ENCODE data around the gene ILF2.
A peak's percentile ranks its signal among the peaks of the same experiment; 100 is the strongest.

ILF2 gene

GRCh38 chr1:153659656-153660055, 11.1 kb downstream of the ILF2 start:
- FAIRE-seq (no peak), DNase-seq (ENCODE audit: insufficient read length) (no peak)
- TF ChIP-seq TAF1 (IDR thresholded peaks at IDR 0.05; ENCODE audit: borderline replicate concordance, low read depth, low read length) (no peak), POLR2A (IDR thresholded peaks at IDR 0.05; ENCODE audit: low read depth, low read length) (no peak), POLR2AphosphoS5 (IDR thresholded peaks at IDR 0.05; ENCODE audit: low read depth, low read length) (no peak)

DNA sequence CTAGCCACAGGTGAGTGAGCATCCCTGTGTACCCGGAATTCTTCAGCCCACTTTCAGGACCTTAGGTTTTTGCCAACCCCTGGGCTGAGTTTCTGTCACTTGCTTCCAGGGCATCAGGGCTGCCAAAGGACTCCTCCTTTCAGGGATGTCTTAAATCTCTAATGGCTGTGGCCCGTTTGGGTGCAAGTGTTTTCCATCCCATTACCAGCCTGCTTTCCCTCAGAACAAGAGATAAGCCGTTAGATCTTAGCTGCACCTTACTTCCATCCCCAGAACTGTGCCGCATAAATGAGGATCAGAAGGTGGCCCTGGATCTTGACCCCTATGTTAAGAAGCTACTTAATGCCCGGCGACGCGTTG, 11.6 kb downstream of the ILF2 start:
- FAIRE-seq, result no peak
- no peak for TF ChIP-seq POLR2AphosphoS5 (IDR thresholded peaks at IDR 0.05; ENCODE audit: low read depth, low read length)
- no peak for TF ChIP-seq POLR2A (IDR thresholded peaks at IDR 0.05; ENCODE audit: low read depth, low read length)
- no peak for TF ChIP-seq TAF1 (IDR thresholded peaks at IDR 0.05; ENCODE audit: borderline replicate concordance, low read depth, low read length)
- DNase-seq (ENCODE audit: insufficient read length), result no peak

DNA sequence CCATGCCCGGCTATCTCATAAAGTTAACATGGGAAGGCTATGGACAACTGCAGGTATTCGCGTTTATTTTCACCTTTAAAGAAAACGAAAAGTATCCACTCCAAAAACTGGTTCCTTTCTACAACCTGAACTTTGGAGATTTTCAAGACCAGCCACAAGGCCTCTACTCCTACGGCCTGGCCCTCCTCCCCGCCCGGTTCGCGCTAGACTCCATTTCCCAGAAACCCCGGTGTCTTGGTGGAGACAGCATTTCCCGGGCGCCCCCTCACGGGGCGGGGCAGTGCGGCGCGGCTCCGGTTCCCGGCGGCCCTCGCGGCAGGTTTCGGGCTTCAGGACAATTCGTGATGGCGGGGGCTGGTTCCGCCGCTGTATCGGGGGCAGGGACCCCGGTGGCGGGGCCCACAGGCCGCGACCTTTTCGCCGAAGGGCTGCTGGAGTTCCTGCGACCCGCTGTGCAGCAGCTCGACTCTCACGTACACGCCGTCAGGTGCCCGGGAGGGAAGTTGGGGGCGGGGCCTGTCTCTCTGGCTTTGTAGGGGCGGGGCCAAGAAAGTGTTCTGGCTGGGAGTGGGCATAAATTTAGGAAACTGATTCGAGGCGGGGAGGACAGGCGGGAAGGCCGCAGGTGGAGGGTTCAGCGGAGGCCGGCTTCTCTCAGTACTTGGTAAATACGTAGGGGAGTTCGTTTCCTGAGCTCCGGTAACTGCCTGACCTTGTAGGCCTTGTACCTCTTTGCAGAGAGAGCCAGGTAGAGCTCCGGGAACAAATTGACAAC, 12.2 kb downstream of the ILF2 start, which contains the start of gene SNAPIN:
Gene SNAPIN (plus strand): TSS at position 304 of the 775 bp plus-strand sequence. CDS start 41 bp downstream, at position 345.
- TF ChIP-seq POLR2AphosphoS5 (IDR thresholded peaks at IDR 0.05; ENCODE audit: low read depth, low read length) (peak; percentile 72), POLR2A (IDR thresholded peaks at IDR 0.05; ENCODE audit: low read depth, low read length) (peak; percentile 84), TAF1 (IDR thresholded peaks at IDR 0.05; ENCODE audit: borderline replicate concordance, low read depth, low read length) (peak; percentile 60; the same call in 1 of the 2 replicates)
- peak; percentile 92 for DNase-seq (ENCODE audit: insufficient read length)
- FAIRE-seq, result peak; percentile 89

DNA sequence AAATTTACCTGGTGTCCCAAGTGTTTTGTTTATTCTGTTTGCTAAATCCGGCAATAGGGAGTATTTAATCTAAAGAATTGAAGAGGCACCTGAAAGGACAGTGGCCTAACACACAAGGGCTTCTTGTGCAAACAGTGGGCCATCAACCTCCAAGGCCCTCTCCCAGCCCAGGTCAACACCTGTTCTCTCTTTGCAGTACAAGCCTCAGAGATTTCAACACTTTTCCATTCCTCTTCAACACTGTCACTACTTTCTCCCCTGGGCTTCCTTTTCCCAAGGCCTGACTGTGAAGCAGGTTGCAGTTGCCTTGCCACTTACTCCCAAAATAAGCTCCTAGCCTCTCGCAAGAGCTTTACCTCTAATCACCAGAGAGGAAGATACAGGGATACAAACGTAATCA, 15.5 kb downstream of the ILF2 start:
- FAIRE-seq (no peak), DNase-seq (ENCODE audit: insufficient read length) (no peak)
- TF ChIP-seq POLR2AphosphoS5 (IDR thresholded peaks at IDR 0.05; ENCODE audit: low read depth, low read length), result no peak
- no peak for TF ChIP-seq POLR2A (IDR thresholded peaks at IDR 0.05; ENCODE audit: low read depth, low read length)
- no peak for TF ChIP-seq TAF1 (IDR thresholded peaks at IDR 0.05; ENCODE audit: borderline replicate concordance, low read depth, low read length)

DNA sequence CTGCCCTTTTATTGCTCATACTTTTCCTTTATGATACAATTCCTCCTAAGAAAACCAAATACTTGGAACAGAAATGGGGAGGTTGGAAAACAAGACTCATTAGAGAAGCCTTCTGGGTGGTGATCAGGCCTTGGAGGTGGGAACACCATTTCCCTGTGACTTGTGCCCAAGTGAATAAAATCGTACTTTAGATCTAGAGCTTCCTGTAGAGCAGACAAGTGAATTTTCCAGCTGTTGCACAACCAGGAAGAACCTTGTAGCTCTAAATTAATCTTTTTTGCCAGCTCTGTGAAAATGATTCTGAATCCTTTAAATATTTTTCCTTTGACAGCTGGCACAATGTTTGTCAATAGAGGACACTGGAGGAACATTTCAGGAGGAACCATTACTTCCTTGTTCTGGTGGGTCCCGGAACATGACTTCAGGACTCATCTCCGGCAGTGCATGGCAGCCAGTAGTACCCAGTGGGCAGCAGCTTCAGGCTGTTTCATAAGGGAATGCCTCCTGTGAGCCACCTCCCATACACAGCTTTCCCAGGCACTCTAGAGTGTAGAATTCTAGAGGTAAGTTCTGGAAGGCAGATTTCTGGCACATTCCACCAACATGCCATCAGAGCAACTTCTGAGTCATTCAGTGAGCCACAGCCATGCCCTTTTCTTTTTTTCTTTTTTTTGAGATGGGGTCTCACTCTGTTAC, 17.8 kb downstream of the ILF2 start:
- no peak for FAIRE-seq
- no peak for DNase-seq (ENCODE audit: insufficient read length)
- no peak for TF ChIP-seq POLR2AphosphoS5 (IDR thresholded peaks at IDR 0.05; ENCODE audit: low read depth, low read length)
- TF ChIP-seq POLR2A (IDR thresholded peaks at IDR 0.05; ENCODE audit: low read depth, low read length), result no peak
- TF ChIP-seq TAF1 (IDR thresholded peaks at IDR 0.05; ENCODE audit: borderline replicate concordance, low read depth, low read length), result no peak

DNA sequence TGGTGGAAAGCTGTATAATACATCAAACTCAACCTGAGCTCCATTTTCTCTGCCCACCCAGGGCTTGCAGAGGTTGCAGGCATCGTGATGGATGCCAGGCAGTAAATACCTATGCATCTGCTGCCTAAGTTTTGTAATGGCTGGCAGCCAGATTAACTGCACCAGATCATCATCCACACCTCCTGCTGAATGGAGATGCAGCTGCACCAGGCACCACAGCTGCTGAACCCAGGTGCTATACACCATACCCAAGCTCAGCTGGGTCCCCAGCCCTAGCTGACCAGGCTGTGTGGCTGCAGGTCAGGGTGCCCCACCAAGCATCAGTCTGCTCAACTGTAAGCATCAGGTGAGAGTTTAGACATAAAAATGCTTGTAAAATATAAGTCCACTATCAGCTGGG, 19.0 kb downstream of the ILF2 start:
- no peak for DNase-seq (ENCODE audit: insufficient read length)
- no peak for TF ChIP-seq POLR2AphosphoS5 (IDR thresholded peaks at IDR 0.05; ENCODE audit: low read depth, low read length)
- FAIRE-seq, result no peak

- TF ChIP-seq POLR2A (IDR thresholded peaks at IDR 0.05; ENCODE audit: low read depth, low read length), result no peak; the same call in 1 of the 2 replicates
- TF ChIP-seq TAF1 (IDR thresholded peaks at IDR 0.05; ENCODE audit: borderline replicate concordance, low read depth, low read length), result no peak
- TF ChIP-seq POLR2AphosphoS5 (IDR thresholded peaks at IDR 0.05; ENCODE audit: low read depth, low read length), result no peak
- DNase-seq (ENCODE audit: insufficient read length), result no peak
- FAIRE-seq, result no peak
Observed at GRCh38 chr1:153649863-153650235, 20.9 kb downstream of the ILF2 start.

- TF ChIP-seq POLR2A (IDR thresholded peaks at IDR 0.05; ENCODE audit: low read depth, low read length) (no peak; the same call in 1 of the 2 replicates), POLR2AphosphoS5 (IDR thresholded peaks at IDR 0.05; ENCODE audit: low read depth, low read length) (peak; percentile 37; the same call in 1 of the 2 replicates), TAF1 (IDR thresholded peaks at IDR 0.05; ENCODE audit: borderline replicate concordance, low read depth, low read length) (no peak)
- DNase-seq (ENCODE audit: insufficient read length), result no peak
- no peak for FAIRE-seq
Observed at GRCh38 chr1:153649137-153649862, 21.5 kb downstream of the ILF2 start.

DNA sequence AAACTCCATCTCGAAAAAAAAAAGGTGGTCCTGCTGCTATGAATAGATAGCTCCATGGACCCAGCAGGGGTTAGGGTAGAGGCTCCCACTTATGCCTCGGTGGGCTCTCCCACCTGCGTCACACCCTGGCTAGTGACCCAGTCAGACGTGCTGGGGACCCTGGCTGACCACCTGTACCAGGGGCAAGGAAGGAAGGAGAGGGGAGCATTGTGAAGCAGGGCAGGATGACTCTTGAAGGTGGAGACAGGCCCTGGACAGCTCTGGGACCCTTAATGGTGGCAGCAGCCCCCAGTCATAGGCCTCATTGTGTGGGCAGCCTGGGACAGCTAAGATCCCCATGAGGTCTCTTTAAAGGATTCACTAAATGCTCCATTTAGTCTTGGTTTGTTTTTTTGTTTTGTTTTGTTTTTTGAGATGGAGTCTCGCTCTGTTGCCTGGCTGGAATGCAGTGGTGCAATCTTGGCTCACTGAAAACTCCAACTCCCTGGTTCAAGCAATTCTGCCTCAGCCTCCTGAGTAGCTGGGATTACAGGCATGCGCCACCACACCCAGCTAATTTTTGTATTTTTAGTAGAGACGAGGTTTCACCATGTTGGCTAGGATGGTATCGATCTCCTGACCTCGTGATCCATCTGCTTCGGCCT, 22.7 kb downstream of the ILF2 start:
- no peak for FAIRE-seq
- TF ChIP-seq TAF1 (IDR thresholded peaks at IDR 0.05; ENCODE audit: borderline replicate concordance, low read depth, low read length), result no peak
- TF ChIP-seq POLR2AphosphoS5 (IDR thresholded peaks at IDR 0.05; ENCODE audit: low read depth, low read length), result peak; percentile 34; the same call in 1 of the 2 replicates
- peak; percentile 55 for TF ChIP-seq POLR2A (IDR thresholded peaks at IDR 0.05; ENCODE audit: low read depth, low read length)

GRCh38 chr1:153647346-153647714, 23.5 kb downstream of the ILF2 start:
- FAIRE-seq, result no peak
- DNase-seq (ENCODE audit: insufficient read length), result no peak
- no peak for TF ChIP-seq TAF1 (IDR thresholded peaks at IDR 0.05; ENCODE audit: borderline replicate concordance, low read depth, low read length)
- TF ChIP-seq POLR2AphosphoS5 (IDR thresholded peaks at IDR 0.05; ENCODE audit: low read depth, low read length), result peak; percentile 15
- peak; percentile 45 for TF ChIP-seq POLR2A (IDR thresholded peaks at IDR 0.05; ENCODE audit: low read depth, low read length)

More for the DNA sequence above, 22.7 kb downstream of the ILF2 start:
- DNase-seq (ENCODE audit: insufficient read length), result no peak

All from GM12892 (cell line).